ENCODE measurements around the gene WBP2. TPM values are rescaled to one million over a fixed set of nuclear protein-coding genes. Genes with fewer than 3 reads are reported as not detected.

The WBP2 gene
- total and polyA plus RNA-seq, 2 of the 8 experiments (the other 6 are each of a cell fraction or from before 2014, with no cell fraction given): 48.2 to 71.2 TPM

GRCh38 chr17:75848523-75849278 lies 6.4 kb downstream of the WBP2 start (continued):
- TF ChIP-seq RAD21 (IDR thresholded peaks at IDR 0.05 in 1 of 2, conservative IDR thresholded peaks at IDR 0.05 in 1 of 2; ENCODE audit: low read depth in 2 of 2, low read length in 2 of 2) (peak; percentile 39 to 61; a peak in 3 of 4 replicates), TAF1 (IDR thresholded peaks at IDR 0.05; ENCODE audit: low read depth, low read length) (no peak)
